ENCODE measurements around the gene TYK2.
A peak's percentile ranks its signal among the peaks of the same experiment; 100 is the strongest.

The TYK2 gene

DNA sequence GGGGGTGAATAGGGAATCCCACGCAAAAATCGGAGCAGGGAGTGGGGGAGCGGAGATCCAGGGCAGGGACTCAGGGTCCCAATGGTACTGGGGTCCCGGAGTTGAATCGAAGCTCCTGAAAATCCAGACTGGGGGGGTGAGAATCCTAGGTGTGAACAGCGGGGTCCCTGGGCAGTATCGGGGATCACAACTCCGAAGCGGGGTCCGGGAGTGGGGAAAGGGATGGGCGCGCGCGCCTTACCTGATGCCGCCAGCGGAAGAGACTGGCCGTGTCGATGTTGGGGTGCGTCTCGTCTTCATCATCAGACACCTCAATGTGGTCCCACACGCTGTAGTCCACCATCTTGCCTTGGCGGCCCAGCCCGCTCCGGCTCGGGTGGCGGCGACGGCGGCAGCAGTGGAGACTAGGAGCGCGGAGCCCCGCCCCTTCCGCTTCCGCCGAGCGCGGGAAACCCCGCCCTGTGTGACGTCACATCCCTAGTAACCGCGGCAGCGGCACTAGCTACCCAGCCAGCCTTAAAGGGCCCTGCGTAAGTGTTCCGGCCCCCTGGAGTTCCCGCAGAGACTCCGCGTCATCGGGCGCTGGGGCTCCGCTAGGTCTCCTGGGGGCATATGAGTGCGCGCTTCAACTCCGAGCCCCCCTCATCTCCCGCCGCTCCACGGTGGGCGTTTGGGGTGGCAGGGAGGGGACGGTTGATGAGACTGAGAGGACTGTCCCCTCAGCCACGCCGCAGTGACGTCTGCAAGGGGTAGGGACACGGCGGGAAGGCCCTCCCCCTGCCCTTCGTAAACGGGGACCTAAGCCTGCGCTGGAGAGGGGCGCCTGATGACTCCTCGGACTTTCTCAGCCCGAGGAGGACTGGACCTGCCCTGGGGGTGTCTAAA, 23.0 kb upstream of the TYK2 start, which contains the start of gene CDC37 (continued):
- TF ChIP-seq, protein P1, sequence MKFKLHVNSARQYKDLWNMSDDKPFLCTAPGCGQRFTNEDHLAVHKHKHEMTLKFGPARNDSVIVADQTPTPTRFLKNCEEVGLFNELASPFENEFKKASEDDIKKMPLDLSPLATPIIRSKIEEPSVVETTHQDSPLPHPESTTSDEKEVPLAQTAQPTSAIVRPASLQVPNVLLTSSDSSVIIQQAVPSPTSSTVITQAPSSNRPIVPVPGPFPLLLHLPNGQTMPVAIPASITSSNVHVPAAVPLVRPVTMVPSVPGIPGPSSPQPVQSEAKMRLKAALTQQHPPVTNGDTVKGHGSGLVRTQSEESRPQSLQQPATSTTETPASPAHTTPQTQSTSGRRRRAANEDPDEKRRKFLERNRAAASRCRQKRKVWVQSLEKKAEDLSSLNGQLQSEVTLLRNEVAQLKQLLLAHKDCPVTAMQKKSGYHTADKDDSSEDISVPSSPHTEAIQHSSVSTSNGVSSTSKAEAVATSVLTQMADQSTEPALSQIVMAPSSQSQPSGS (tag by site-specific recombination; IDR thresholded peaks at IDR 0.05; ENCODE audit: low read depth): peak; percentile 98
- TF ChIP-seq GLI4 (tag by site-specific recombination; IDR thresholded peaks at IDR 0.05) (no peak), ZNF610 (tag by site-specific recombination; IDR thresholded peaks at IDR 0.05; ENCODE audit: borderline replicate concordance) (0 out of 2 replicates have a peak, but pooled peaks have one; percentile 48), BCL11A (tag by site-specific recombination; IDR thresholded peaks at IDR 0.05; ENCODE audit: low read depth) (no peak), ZNF184 (tag by site-specific recombination; IDR thresholded peaks at IDR 0.05) (no peak), ZNF114 (tag by site-specific recombination; IDR thresholded peaks at IDR 0.05) (no peak), WT1 (tag by site-specific recombination; IDR thresholded peaks at IDR 0.05) (no peak), SP7 (tag by site-specific recombination; IDR thresholded peaks at IDR 0.05) (peak; percentile 12; the same call in 1 of the 2 replicates), ZNF529 (tag by site-specific recombination; IDR thresholded peaks at IDR 0.05; ENCODE audit: insufficient replicate concordance) (no peak), SETDB1 (IDR thresholded peaks at IDR 0.05; ENCODE audit: insufficient read length, low read length) (no peak), ZNF354C (tag by site-specific recombination; IDR thresholded peaks at IDR 0.05; ENCODE audit: borderline replicate concordance, low read depth) (no peak), ZNF600 (tag by site-specific recombination; IDR thresholded peaks at IDR 0.05) (no peak), ZNF426 (tag by site-specific recombination; IDR thresholded peaks at IDR 0.05) (no peak), ZNF2 (tag by site-specific recombination; IDR thresholded peaks at IDR 0.05) (no peak), MYNN (tag by site-specific recombination; IDR thresholded peaks at IDR 0.05; ENCODE audit: borderline replicate concordance) (no peak), ZNF521 (tag by site-specific recombination; IDR thresholded peaks at IDR 0.05) (no peak), ZNF629 (tag by site-specific recombination; IDR thresholded peaks at IDR 0.05) (peak; percentile 97), ZNF335 (tag by site-specific recombination; conservative IDR thresholded peaks at IDR 0.05) (no peak; the same call in 1 of the 2 replicates), ZNF76 (tag by site-specific recombination; IDR thresholded peaks at IDR 0.05; ENCODE audit: borderline replicate concordance, low read depth) (no peak), GLI2 (tag by site-specific recombination; IDR thresholded peaks at IDR 0.05; ENCODE audit: borderline replicate concordance, low read depth) (no peak), ZNF24 (tag by site-specific recombination; IDR thresholded peaks at IDR 0.05) (no peak), FEZF1 (tag by site-specific recombination; IDR thresholded peaks at IDR 0.05) (no peak), ZNF140 (tag by site-specific recombination; IDR thresholded peaks at IDR 0.05) (no peak)
- TF ChIP-seq, protein P2, sequence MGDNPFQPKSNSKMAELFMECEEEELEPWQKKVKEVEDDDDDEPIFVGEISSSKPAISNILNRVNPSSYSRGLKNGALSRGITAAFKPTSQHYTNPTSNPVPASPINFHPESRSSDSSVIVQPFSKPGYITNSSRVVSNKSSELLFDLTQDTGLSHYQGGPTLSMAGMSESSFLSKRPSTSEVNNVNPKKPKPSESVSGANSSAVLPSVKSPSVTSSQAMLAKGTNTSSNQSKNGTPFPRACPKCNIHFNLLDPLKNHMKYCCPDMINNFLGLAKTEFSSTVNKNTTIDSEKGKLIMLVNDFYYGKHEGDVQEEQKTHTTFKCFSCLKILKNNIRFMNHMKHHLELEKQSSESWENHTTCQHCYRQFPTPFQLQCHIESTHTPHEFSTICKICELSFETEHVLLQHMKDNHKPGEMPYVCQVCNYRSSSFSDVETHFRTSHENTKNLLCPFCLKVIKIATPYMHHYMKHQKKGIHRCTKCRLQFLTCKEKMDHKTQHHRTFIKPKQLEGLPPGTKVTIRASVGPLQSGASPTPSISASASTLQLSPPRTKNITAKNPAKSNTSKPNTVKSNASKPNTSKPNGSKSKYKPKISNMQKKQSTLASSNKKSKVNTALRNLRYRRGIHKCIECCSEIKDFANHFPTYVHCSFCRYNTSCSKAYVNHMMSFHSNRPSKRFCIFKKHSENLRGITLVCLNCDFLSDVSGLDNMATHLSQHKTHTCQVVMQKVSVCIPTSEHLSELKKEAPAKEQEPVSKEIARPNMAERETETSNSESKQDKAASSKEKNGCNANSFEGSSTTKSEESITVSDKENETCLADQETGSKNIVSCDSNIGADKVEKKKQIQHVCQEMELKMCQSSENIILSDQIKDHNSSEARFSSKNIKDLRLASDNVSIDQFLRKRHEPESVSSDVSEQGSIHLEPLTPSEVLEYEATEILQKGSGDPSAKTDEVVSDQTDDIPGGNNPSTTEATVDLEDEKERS (tag by site-specific recombination; IDR thresholded peaks at IDR 0.05): 0 out of 2 replicates have a peak, but pooled peaks have one; percentile 9
- TF ChIP-seq, protein P3, sequence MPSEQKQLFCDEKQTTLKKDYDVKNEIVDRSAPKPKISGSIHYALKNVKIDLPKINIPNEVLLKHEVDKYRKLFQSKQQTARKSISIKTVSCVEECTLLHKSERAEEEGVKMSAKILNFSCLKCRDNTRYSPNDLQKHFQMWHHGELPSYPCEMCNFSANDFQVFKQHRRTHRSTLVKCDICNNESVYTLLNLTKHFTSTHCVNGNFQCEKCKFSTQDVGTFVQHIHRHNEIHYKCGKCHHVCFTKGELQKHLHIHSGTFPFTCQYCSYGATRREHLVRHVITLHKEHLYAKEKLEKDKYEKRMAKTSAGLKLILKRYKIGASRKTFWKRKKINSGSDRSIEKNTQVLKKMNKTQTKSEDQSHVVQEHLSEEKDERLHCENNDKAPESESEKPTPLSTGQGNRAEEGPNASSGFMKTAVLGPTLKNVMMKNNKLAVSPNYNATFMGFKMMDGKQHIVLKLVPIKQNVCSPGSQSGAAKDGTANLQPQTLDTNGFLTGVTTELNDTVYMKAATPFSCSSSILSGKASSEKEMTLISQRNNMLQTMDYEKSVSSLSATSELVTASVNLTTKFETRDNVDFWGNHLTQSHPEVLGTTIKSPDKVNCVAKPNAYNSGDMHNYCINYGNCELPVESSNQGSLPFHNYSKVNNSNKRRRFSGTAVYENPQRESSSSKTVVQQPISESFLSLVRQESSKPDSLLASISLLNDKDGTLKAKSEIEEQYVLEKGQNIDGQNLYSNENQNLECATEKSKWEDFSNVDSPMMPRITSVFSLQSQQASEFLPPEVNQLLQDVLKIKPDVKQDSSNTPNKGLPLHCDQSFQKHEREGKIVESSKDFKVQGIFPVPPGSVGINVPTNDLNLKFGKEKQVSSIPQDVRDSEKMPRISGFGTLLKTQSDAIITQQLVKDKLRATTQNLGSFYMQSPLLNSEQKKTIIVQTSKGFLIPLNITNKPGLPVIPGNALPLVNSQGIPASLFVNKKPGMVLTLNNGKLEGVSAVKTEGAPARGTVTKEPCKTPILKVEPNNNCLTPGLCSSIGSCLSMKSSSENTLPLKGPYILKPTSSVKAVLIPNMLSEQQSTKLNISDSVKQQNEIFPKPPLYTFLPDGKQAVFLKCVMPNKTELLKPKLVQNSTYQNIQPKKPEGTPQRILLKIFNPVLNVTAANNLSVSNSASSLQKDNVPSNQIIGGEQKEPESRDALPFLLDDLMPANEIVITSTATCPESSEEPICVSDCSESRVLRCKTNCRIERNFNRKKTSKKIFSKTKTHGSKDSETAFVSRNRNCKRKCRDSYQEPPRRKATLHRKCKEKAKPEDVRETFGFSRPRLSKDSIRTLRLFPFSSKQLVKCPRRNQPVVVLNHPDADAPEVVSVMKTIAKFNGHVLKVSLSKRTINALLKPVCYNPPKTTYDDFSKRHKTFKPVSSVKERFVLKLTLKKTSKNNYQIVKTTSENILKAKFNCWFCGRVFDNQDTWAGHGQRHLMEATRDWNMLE (tag by site-specific recombination; conservative IDR thresholded peaks at IDR 0.05; ENCODE audit: low read depth): peak; percentile 59; the same call in 1 of the 2 replicates
- TF ChIP-seq, protein P4, sequence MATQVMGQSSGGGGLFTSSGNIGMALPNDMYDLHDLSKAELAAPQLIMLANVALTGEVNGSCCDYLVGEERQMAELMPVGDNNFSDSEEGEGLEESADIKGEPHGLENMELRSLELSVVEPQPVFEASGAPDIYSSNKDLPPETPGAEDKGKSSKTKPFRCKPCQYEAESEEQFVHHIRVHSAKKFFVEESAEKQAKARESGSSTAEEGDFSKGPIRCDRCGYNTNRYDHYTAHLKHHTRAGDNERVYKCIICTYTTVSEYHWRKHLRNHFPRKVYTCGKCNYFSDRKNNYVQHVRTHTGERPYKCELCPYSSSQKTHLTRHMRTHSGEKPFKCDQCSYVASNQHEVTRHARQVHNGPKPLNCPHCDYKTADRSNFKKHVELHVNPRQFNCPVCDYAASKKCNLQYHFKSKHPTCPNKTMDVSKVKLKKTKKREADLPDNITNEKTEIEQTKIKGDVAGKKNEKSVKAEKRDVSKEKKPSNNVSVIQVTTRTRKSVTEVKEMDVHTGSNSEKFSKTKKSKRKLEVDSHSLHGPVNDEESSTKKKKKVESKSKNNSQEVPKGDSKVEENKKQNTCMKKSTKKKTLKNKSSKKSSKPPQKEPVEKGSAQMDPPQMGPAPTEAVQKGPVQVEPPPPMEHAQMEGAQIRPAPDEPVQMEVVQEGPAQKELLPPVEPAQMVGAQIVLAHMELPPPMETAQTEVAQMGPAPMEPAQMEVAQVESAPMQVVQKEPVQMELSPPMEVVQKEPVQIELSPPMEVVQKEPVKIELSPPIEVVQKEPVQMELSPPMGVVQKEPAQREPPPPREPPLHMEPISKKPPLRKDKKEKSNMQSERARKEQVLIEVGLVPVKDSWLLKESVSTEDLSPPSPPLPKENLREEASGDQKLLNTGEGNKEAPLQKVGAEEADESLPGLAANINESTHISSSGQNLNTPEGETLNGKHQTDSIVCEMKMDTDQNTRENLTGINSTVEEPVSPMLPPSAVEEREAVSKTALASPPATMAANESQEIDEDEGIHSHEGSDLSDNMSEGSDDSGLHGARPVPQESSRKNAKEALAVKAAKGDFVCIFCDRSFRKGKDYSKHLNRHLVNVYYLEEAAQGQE (tag by site-specific recombination; IDR thresholded peaks at IDR 0.05): no peak

Measured in HEK293 (cell line).